Pancreas (tissue), 10 donors: ENCODE results near the gene PPP2R2C. TPM values are rescaled to one million over a fixed set of nuclear protein-coding genes. Genes with fewer than 3 reads are reported as not detected.

Experiments used
- ATAC-seq, 4 donors: fragments of 200-7000 bp; cut with Tn5 transposase; one replicate each; pipeline versions ENCODE4 v1.8.0 to v1.9.1; 2020; ENCODE audit warnings: mild to moderate bottlenecking in 4 of 4, moderate library complexity in 4 of 4
- DNase-seq, 6 donors: peaks; one replicate each; pipeline ENCODE4 v3.0.0-alpha.2; 2020
- FAIRE-seq: peaks from 2 replicates; lab custom pipeline; 2012; peaks lifted over from hg19 to GRCh38; lab: Jason Lieb, UNC
- H3K27ac ChIP-seq, 4 donors: fragments of 200-600 bp; sonication (generic); 1 replicate in 3 of 4; 2 replicates in 1 of 4; pipeline versions ENCODE4 v1.5.0 to v1.8.0; 2020
- H3K27me3 ChIP-seq, 4 donors: fragments of 200-600 bp; one replicate each; pipeline ENCODE4 v1.8.0; 2021
- H3K36me3 ChIP-seq, 3 donors: fragments of 200-600 bp; sonication (generic) in 1 of 3; one replicate each; pipeline versions ENCODE4 v1.5.0 to v1.8.0; 2020 to 2021
- H3K4me1 ChIP-seq, 3 donors: fragments of 200-600 bp; one replicate each; pipeline ENCODE4 v1.8.0; 2021
- H3K4me3 ChIP-seq, 4 donors: fragments of 200-600 bp; sonication (generic) in 2 of 4; one replicate each; pipeline versions ENCODE4 v1.5.0 to v1.8.0; 2020 to 2021
- H3K9me3 ChIP-seq, 4 donors: fragments of 200-600 bp; one replicate each; pipeline ENCODE4 v1.8.0; 2021
- WGBS, 2 donors: extraction: QIAGEN DNeasy Blood & Tissue Kit; methylation state at CpG; one replicate each; pipeline ENCODE4 v1.1.7; 2013; 5-methylcytosine and 5-hydroxymethylcytosine counted together
- intact Hi-C, 3 donors: fragments of 100-400 bp; cut with DNase I; formaldehyde crosslinking; loops; one replicate each; pipeline versions ENCODE4 v1.11.1 to v1.14.2; 2022
- polyA plus RNA-seq, 2 donors: library from polyadenylated mRNA; stranded (reverse); fragments of 200-250 nt; gene quantifications; one replicate each; pipeline ENCODE4 v1.2.3, GENCODE V29; 2013
- total RNA-seq, 6 donors: library from RNA; stranded (reverse); fragmentation: NEBNext Ultra II Directional in 4 of 6; extraction: Animal tissue kit (Norgen Biotek cat#: 25700) in 4 of 6; gene quantifications; one replicate each; pipeline versions ENCODE4 v1.2.1 to v1.2.4, GENCODE V29; 2021 to 2023
- TF ChIP-seq, protein P1 (sequence below), 4 donors: fragments of 200-600 bp; sonication (generic) in 3 of 4; IDR thresholded peaks; one replicate each; pipeline versions ENCODE4 v1.5.0 to v1.8.0; 2021; ENCODE audit warnings: antibody characterized with exemption in 4 of 4
- donor health status: healthy with polysubstance abuse.
- donor health status: DM: no; HTN: no; CAD: no; lungs with moderate emphysema.
- donor health status: DM: no; HTN: no; CAD: no.
- donor health status: control.
- donor health status: control.
- donor health status: Bipolar disorder and iron deficiency.
- donor health status: DM: yes; HTN: yes; CAD: no.
- donor health status: DM: no; HTN: no; CAD: no.
- donor health status: DM: no; HTN: no; CAD: no.
- donor health status: DM: yes; HTN: yes; CAD: no.

Gene PPP2R2C
- total and polyA plus RNA-seq, 8 donors, result 0.05 to 2.0 (median 0.55) TPM

DNA sequence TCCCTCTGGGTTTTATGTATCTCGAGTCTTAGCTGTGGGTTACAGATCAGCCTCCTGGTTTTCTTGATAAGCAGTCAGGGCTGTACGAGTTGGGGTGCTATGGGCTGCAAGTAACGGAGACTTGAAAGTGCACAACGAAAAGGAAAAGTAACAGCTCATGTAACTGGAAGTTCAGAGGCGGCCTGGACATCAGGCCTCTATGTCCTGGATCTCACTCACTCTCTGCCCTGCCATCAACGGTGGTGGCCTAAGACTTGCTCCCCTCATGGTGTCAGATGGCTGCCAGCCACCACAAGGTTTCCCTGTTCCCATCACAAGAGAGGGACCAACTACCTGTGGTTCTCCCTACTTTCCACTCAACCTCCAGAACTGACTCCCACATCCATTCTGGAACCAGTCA is 4.8 kb downstream of the PPP2R2C start:
- no peak for ATAC-seq
- Histone ChIP-seq H3K4me1 (peaks cover 0 to 2% (median 0%) of the 10 kb centered on the region in 3 donors), H3K9me3 (no peaks in the 10 kb centered on the region), H3K36me3 (no peaks in the 10 kb centered on the region), H3K4me3 (no peak overlapping the region), H3K27me3 (peaks cover 0 to 16% (median 0%) of the 10 kb centered on the region in 4 donors), H3K27ac (no peak overlapping the region)
- no peak for FAIRE-seq
- no peak for DNase-seq
- 51 to 55% methylated on average over 6 of the region's 6 CpGs for WGBS, 2 donors
- intact Hi-C loops, result no loop called here
- TF ChIP-seq, protein P1, sequence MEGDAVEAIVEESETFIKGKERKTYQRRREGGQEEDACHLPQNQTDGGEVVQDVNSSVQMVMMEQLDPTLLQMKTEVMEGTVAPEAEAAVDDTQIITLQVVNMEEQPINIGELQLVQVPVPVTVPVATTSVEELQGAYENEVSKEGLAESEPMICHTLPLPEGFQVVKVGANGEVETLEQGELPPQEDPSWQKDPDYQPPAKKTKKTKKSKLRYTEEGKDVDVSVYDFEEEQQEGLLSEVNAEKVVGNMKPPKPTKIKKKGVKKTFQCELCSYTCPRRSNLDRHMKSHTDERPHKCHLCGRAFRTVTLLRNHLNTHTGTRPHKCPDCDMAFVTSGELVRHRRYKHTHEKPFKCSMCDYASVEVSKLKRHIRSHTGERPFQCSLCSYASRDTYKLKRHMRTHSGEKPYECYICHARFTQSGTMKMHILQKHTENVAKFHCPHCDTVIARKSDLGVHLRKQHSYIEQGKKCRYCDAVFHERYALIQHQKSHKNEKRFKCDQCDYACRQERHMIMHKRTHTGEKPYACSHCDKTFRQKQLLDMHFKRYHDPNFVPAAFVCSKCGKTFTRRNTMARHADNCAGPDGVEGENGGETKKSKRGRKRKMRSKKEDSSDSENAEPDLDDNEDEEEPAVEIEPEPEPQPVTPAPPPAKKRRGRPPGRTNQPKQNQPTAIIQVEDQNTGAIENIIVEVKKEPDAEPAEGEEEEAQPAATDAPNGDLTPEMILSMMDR (IDR thresholded peaks at IDR 0.05), result no peak

DNA sequence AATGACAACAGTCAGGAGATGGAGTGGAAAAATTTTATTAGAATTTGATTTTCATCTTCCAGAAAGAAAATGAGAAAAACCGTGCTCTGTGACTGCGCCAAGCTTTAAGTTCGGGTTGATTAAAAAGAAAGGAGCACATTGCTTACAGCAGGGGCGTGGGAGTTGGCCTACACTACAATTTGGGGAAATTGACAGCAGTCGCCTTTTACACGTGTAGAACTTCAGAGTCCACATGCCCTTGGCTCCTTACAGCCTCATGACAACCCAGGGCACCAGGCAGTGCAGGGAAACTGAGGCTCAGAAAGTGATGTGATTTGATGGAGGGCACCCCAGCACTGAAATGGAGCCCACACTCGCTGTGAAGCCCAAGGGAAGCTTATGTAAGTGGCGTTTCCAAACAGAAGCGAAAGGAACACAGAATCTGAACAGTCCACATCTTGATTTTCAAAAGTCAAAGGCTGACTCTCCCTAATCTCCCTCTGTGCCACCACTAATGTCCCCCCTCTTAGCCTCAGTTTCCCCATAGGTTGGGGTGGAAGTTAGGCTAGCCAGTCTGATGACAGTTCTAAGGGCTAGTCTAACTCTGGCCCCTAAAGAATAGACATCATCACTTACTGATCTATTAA is 5.5 kb downstream of the PPP2R2C start:
- H3K9me3 ChIP-seq, result no peaks in the 10 kb centered on the region
- ATAC-seq, result no peak
- 52 to 54% methylated on average over 9 of the region's 9 CpGs for WGBS, 2 donors
- no peak overlapping the region for H3K27ac ChIP-seq
- intact Hi-C loops, result no loop called here
- TF ChIP-seq, protein P1 (IDR thresholded peaks at IDR 0.05), result no peak
- no peak for FAIRE-seq
- no peak overlapping the region for H3K4me3 ChIP-seq
- peaks cover 0 to 2% (median 0%) of the 10 kb centered on the region in 3 donors for H3K4me1 ChIP-seq
- peaks cover 0 to 16% (median 0%) of the 10 kb centered on the region in 4 donors for H3K27me3 ChIP-seq
- DNase-seq, result no peak
- no peaks in the 10 kb centered on the region for H3K36me3 ChIP-seq

DNA sequence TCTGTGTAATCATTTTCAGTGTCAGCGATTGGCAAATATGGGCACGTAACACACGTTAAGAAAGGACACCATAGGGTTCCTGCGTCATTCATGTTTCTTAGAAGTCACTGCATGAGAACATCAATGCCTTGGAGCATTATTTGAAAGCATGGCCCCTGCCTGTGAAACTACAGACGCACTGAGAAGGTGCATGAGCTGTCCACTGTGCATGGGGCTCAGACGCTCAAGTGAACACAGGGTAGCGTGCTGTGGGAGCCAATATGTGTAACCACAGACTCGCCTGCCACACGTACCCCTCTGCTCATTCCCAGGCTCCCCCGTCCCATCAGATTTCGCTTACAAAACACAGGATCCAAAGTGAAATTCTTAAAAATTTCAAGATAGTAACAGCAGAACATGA is 6.5 kb downstream of the PPP2R2C start:
- no peak overlapping the region for H3K4me3 ChIP-seq
- intact Hi-C loops, result no loop called here
- H3K4me1 ChIP-seq, result peaks cover 0 to under 1% (median 0%) of the 10 kb centered on the region in 3 donors
- no peak for ATAC-seq
- TF ChIP-seq, protein P1 (IDR thresholded peaks at IDR 0.05), result no peak
- H3K9me3 ChIP-seq, result no peaks in the 10 kb centered on the region
- WGBS, 2 donors, result 57 to 68% methylated on average over 11 of the region's 11 CpGs
- FAIRE-seq, result no peak
- H3K27ac ChIP-seq, result no peak overlapping the region
- DNase-seq, result no peak
- H3K27me3 ChIP-seq, result peaks cover 0 to 16% (median 0%) of the 10 kb centered on the region in 4 donors
- no peaks in the 10 kb centered on the region for H3K36me3 ChIP-seq

DNA sequence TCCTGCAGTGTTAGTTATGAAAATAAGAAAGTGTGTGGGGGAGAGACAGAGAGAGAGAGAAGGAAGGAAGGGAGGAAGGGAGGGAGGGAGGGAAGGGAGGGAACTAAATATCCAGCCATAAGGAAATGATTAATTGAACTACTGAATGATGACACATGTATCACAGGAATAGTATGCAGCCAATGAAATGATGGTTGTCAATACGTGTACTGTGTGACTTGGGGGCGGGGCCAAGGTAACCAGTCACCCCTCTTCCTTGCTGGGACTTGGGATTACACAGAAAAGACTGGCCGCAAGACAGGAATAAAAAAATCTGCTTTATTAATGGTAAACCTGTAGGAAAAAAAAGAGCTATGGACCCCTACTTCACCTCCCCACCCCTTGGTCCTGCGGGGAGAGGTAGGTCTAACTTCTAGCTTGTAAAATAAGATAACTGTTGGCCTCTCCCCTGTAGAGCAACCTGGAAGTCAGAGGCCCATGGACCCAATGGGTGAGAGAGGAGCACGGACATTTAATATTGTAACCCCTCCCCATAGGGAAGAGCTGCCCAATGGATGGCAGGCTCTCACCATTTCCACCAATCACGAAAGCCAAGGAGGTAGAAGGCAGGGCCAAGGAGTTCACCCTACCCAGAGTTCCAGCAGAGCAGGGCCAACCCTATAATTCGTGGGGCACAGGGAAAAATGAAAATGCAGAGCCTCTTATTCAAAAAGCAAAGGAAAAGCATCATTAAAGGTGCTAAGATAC is 7.4 kb downstream of the PPP2R2C start:
- Histone ChIP-seq H3K36me3 (no peaks in the 10 kb centered on the region), H3K4me3 (no peak overlapping the region), H3K4me1 (no peaks in the 10 kb centered on the region), H3K27ac (no peak overlapping the region), H3K27me3 (peaks cover 0 to 10% (median 0%) of the 10 kb centered on the region in 4 donors), H3K9me3 (no peaks in the 10 kb centered on the region)
- DNase-seq (no peak), FAIRE-seq (no peak), ATAC-seq (no peak)
- intact Hi-C loops, result no loop called here
- TF ChIP-seq, protein P1 (IDR thresholded peaks at IDR 0.05), result no peak
- WGBS, 2 donors, result 52 to 53% methylated on average over 7 of the region's 7 CpGs
